HG03025 (cell line): Measurements from ENCODE around the gene FNIP2.
"Not testable (repeated sequence)": the region's sequence is repeated elsewhere in the genome, so short reads cannot be mapped to it uniquely, and the experiment has no call there.

Experiments
- ATAC-seq: cut with Tn5 transposase; IDR thresholded peaks from one replicate; pipeline ENCODE4 v1.9.1; 2021; ENCODE audit warnings: mild to moderate bottlenecking, moderate library complexity; ENCODE audit not compliant: unreplicated experiment, low FRiP score

The FNIP2 gene

GRCh38 chr4:158941895-158942294 is 173.1 kb downstream of the FNIP2 start:
- no peak for ATAC-seq

- ATAC-seq: no peak
These were observed 176.8 kb downstream of the FNIP2 start for GRCh38 chr4:158945529-158946108.

- ATAC-seq: no peak
These were observed 178.0 kb downstream of the FNIP2 start for GRCh38 chr4:158946825-158947224.

- no peak for ATAC-seq
These were observed 179.2 kb downstream of the FNIP2 start for GRCh38 chr4:158948071-158948470.

GRCh38 chr4:158949099-158949498 is 180.3 kb downstream of the FNIP2 start:
- no peak for ATAC-seq

- ATAC-seq: not testable (repeated sequence)
These were observed 183.5 kb downstream of the FNIP2 start for GRCh38 chr4:158952221-158952774.

- ATAC-seq: not testable (repeated sequence)
These were observed 187.5 kb downstream of the FNIP2 start for GRCh38 chr4:158956345-158956744.

GRCh38 chr4:158956918-158957317 is 188.1 kb downstream of the FNIP2 start:
- ATAC-seq: not testable (repeated sequence)
